K562 (cell line): ENCODE data around the gene ATP6V0A1. TPM values are rescaled to one million over a fixed set of nuclear protein-coding genes. Genes with fewer than 3 reads are reported as not detected.

Experiments
- ATF1 ChIP-seq, 2 experiments: fragments of 450-650 bp in 1 of 2; IDR thresholded peaks; 2 replicates each; pipeline ENCODE4 v1.6.1; 2016; ENCODE audit warnings: missing compliant biosample characterization in 1 of 2, missing genetic modification characterization in 1 of 2
- BACH1 ChIP-seq: fragments of 200-800 bp; sonication (Bioruptor generic); IDR thresholded peaks from 2 replicates; pipeline ENCODE4 v1.6.1; 2016; ENCODE audit warnings: missing genetic modification characterization, missing compliant biosample characterization
- EZH2 ChIP-seq: IDR thresholded peaks from 2 replicates; pipeline ENCODE4 v1.6.1; 2012; ENCODE audit warnings: low read depth, mild to moderate bottlenecking, inconsistent platforms, low read length, borderline replicate concordance
- HOXB6 ChIP-seq: fragments of 250-450 bp; sonication (Bioruptor Pico); IDR thresholded peaks from 2 replicates; pipeline ENCODE4 v1.5.1; 2022; ENCODE audit warnings: mild to moderate bottlenecking, borderline replicate concordance
- MTA2 ChIP-seq: fragments of 450-650 bp; IDR thresholded peaks from 2 replicates; pipeline ENCODE4 v1.6.1; 2016; ENCODE audit warnings: low read depth
- NR1H2 ChIP-seq: sonication (generic); formaldehyde crosslinking; IDR thresholded peaks from 2 replicates; pipeline ENCODE4 v1.4.0; 2020; ENCODE audit warnings: mild to moderate bottlenecking, missing genetic modification reagents
- PCBP2 ChIP-seq: fragments of 200-400 bp; formaldehyde crosslinking; IDR thresholded peaks from 2 replicates; pipeline ENCODE4 v1.6.1; 2018; ENCODE audit warnings: low read length, low read depth, mild to moderate bottlenecking, moderate library complexity; ENCODE audit not compliant: poor library complexity, severe bottlenecking
- PML ChIP-seq: IDR thresholded peaks from 2 replicates; pipeline ENCODE4 v1.6.1; 2012; ENCODE audit warnings: low read length, inconsistent platforms
- ZNF507 ChIP-seq: conservative IDR thresholded peaks from 2 replicates; pipeline ENCODE4 v1.6.1; 2017; ENCODE audit warnings: missing genetic modification characterization, missing compliant biosample characterization
- polyA plus RNA-seq, 8 experiments: library from polyadenylated mRNA; depleted of rRNA in 4 of 8; stranded (reverse) in 5 of 8; unstranded in 3 of 8; fragments of >200 nt; fragmentation: Nextera tagmentation in 2 of 8; fragmentation: Illumina TruSeq in 1 of 8; extraction: Ambion mirVana in 2 of 8; extraction: Trizol in 1 of 8; gene quantifications; 2 replicates each; pipeline versions ENCODE4 v1.2.1 to v1.2.3, GENCODE V29; 2011 to 2014; ENCODE audit warnings: inconsistent platforms in 1 of 8, missing spikeins in 1 of 8
- total RNA-seq, 7 experiments: library from RNA; depleted of rRNA in 6 of 7; stranded (reverse); fragments of >200 nt in 6 of 7; fragmentation: Illumina TruSeq in 2 of 7; extraction: Trizol in 2 of 7; gene quantifications; 2 replicates each; pipeline versions ENCODE4 v1.2.1 to v1.2.3, GENCODE V29; 2011 to 2021; ENCODE audit warnings: low replicate concordance in 1 of 7
- TF ChIP-seq, protein P1 (sequence below): sonication (generic); formaldehyde crosslinking; IDR thresholded peaks from 2 replicates; pipeline ENCODE4 v1.8.1; 2023; ENCODE audit warnings: mild to moderate bottlenecking, missing genetic modification reagents
- TF ChIP-seq, protein P2 (sequence below): fragments of 150-350 bp; IDR thresholded peaks from 2 replicates; pipeline ENCODE4 v1.6.1; 2014; ENCODE audit warnings: low read depth, mild to moderate bottlenecking, low read length, borderline replicate concordance
- TF ChIP-seq, protein P3 (sequence below): sonication (generic); formaldehyde crosslinking; IDR thresholded peaks from 2 replicates; pipeline ENCODE4 v1.8.0; 2022; ENCODE audit warnings: mild to moderate bottlenecking, missing genetic modification reagents
- TF ChIP-seq, protein P4 (sequence below): sonication (generic); formaldehyde crosslinking; IDR thresholded peaks from 2 replicates; pipeline ENCODE4 v1.8.1; 2023; ENCODE audit warnings: mild to moderate bottlenecking, missing genetic modification reagents
- TF ChIP-seq, protein P5 (sequence below): sonication (generic); formaldehyde crosslinking; IDR thresholded peaks from 2 replicates; pipeline ENCODE4 v1.8.0; 2023; ENCODE audit warnings: mild to moderate bottlenecking, missing genetic modification reagents

The ATP6V0A1 gene
- total and polyA plus RNA-seq, 9 of the 15 experiments (the other 6 are each of a cell fraction or from before 2014, with no cell fraction given), result 11.8 to 158 (median 75.5) TPM

DNA sequence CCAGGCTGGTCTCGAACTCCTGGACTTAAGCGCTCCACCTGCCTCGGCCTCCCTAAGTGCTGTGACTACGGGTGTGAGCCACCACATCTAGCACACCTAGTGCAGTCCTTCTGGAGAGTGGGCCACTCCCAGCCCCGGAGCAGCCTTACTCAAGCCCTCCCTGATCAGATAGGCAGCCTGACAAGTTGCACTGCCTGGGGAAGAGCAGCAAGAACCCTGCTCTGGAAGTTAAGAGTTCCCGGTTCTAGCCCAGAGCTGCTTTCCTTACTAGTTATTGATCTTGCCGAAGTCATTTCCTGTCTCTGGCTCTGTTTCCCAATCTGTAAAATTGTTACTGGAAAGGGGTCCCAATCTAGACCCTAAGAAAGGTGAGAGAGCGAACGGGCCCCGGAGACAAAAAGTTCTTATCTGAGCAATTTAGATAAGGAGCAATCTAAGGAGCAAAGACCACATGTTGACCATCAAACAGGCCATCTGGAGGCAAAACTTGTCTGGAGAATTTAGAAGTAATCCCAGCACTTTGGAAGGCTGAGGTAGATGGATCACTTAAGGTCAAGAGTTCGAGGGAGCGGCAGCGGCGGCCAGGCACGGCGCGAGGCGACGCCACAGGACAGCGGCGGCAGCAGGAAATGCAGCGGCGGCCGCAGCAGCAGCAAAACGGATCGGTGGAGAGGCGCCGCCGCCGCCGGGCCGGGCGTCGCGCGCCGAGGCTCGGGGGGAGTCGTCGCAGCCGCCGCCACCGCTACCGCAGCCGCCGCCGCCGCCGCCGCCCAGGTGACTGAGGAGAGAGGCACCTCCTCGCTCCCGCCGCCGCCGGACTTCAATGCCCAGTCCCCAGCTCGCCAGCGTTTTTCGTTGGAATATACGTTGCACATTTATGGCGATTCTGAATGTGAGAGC, 73.0 kb downstream of the ATP6V0A1 start (continued):
- TF ChIP-seq, protein P1, sequence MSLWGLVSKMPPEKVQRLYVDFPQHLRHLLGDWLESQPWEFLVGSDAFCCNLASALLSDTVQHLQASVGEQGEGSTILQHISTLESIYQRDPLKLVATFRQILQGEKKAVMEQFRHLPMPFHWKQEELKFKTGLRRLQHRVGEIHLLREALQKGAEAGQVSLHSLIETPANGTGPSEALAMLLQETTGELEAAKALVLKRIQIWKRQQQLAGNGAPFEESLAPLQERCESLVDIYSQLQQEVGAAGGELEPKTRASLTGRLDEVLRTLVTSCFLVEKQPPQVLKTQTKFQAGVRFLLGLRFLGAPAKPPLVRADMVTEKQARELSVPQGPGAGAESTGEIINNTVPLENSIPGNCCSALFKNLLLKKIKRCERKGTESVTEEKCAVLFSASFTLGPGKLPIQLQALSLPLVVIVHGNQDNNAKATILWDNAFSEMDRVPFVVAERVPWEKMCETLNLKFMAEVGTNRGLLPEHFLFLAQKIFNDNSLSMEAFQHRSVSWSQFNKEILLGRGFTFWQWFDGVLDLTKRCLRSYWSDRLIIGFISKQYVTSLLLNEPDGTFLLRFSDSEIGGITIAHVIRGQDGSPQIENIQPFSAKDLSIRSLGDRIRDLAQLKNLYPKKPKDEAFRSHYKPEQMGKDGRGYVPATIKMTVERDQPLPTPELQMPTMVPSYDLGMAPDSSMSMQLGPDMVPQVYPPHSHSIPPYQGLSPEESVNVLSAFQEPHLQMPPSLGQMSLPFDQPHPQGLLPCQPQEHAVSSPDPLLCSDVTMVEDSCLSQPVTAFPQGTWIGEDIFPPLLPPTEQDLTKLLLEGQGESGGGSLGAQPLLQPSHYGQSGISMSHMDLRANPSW (CRISPR knock-in tag), result no peak; the same call in 1 of the 2 replicates
- TF ChIP-seq MTA2 (0 out of 2 replicates have a peak, but pooled peaks have one; percentile 18), BACH1 (no peak), NR1H2 (CRISPR knock-in tag) (no peak), ZNF507 (tag) (no peak), ATF1 (CRISPR knock-in tag; IDR thresholded peaks at IDR 0.05) (no peak), ATF1 (tag; IDR thresholded peaks at IDR 0.05) (0 out of 2 replicates have a peak, but pooled peaks have one; percentile 20), PCBP2 (no peak), PML (no peak), HOXB6 (CRISPR knock-in tag) (no peak), EZH2 (no peak)
- TF ChIP-seq, protein P2, sequence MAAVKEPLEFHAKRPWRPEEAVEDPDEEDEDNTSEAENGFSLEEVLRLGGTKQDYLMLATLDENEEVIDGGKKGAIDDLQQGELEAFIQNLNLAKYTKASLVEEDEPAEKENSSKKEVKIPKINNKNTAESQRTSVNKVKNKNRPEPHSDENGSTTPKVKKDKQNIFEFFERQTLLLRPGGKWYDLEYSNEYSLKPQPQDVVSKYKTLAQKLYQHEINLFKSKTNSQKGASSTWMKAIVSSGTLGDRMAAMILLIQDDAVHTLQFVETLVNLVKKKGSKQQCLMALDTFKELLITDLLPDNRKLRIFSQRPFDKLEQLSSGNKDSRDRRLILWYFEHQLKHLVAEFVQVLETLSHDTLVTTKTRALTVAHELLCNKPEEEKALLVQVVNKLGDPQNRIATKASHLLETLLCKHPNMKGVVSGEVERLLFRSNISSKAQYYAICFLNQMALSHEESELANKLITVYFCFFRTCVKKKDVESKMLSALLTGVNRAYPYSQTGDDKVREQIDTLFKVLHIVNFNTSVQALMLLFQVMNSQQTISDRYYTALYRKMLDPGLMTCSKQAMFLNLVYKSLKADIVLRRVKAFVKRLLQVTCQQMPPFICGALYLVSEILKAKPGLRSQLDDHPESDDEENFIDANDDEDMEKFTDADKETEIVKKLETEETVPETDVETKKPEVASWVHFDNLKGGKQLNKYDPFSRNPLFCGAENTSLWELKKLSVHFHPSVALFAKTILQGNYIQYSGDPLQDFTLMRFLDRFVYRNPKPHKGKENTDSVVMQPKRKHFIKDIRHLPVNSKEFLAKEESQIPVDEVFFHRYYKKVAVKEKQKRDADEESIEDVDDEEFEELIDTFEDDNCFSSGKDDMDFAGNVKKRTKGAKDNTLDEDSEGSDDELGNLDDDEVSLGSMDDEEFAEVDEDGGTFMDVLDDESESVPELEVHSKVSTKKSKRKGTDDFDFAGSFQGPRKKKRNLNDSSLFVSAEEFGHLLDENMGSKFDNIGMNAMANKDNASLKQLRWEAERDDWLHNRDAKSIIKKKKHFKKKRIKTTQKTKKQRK, result no peak
- TF ChIP-seq, protein P3, sequence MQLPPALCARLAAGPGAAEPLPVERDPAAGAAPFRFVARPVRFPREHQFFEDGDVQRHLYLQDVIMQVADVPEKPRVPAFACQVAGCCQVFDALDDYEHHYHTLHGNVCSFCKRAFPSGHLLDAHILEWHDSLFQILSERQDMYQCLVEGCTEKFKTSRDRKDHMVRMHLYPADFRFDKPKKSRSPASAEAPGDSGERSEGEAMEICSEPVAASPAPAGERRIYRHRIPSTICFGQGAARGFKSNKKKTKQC (CRISPR knock-in tag), result no peak
- TF ChIP-seq, protein P4, sequence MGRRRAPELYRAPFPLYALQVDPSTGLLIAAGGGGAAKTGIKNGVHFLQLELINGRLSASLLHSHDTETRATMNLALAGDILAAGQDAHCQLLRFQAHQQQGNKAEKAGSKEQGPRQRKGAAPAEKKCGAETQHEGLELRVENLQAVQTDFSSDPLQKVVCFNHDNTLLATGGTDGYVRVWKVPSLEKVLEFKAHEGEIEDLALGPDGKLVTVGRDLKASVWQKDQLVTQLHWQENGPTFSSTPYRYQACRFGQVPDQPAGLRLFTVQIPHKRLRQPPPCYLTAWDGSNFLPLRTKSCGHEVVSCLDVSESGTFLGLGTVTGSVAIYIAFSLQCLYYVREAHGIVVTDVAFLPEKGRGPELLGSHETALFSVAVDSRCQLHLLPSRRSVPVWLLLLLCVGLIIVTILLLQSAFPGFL (CRISPR knock-in tag), result no peak
- TF ChIP-seq, protein P5, sequence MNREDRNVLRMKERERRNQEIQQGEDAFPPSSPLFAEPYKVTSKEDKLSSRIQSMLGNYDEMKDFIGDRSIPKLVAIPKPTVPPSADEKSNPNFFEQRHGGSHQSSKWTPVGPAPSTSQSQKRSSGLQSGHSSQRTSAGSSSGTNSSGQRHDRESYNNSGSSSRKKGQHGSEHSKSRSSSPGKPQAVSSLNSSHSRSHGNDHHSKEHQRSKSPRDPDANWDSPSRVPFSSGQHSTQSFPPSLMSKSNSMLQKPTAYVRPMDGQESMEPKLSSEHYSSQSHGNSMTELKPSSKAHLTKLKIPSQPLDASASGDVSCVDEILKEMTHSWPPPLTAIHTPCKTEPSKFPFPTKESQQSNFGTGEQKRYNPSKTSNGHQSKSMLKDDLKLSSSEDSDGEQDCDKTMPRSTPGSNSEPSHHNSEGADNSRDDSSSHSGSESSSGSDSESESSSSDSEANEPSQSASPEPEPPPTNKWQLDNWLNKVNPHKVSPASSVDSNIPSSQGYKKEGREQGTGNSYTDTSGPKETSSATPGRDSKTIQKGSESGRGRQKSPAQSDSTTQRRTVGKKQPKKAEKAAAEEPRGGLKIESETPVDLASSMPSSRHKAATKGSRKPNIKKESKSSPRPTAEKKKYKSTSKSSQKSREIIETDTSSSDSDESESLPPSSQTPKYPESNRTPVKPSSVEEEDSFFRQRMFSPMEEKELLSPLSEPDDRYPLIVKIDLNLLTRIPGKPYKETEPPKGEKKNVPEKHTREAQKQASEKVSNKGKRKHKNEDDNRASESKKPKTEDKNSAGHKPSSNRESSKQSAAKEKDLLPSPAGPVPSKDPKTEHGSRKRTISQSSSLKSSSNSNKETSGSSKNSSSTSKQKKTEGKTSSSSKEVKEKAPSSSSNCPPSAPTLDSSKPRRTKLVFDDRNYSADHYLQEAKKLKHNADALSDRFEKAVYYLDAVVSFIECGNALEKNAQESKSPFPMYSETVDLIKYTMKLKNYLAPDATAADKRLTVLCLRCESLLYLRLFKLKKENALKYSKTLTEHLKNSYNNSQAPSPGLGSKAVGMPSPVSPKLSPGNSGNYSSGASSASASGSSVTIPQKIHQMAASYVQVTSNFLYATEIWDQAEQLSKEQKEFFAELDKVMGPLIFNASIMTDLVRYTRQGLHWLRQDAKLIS (CRISPR knock-in tag), result no peak
